GM23338 (cell line): ENCODE results near the gene RELB. TPM values are rescaled to one million over a fixed set of nuclear protein-coding genes. Genes with fewer than 3 reads are reported as not detected.

Source experiments
- ATAC-seq: fragments of 200-7000 bp; cut with Tn5 transposase; 3 replicates; pipeline ENCODE4 v1.9.1; 2020
- DNase-seq: peaks from one replicate; pipeline ENCODE4 v3.0.0-alpha.2; 2015; ENCODE audit warnings: low spot score
- H2AFZ ChIP-seq: fragments of 200-600 bp; sonication (generic); 2 replicates; pipeline ENCODE4 v1.8.0; 2016; ENCODE audit warnings: antibody characterized with exemption, mild to moderate bottlenecking, moderate library complexity
- H3F3A ChIP-seq: fragments of 200-600 bp; sonication (generic); replicated peaks from 2 replicates; pipeline ENCODE4 v1.8.0; 2017; ENCODE audit warnings: antibody characterized with exemption, mixed run types, low read depth
- H3K27ac ChIP-seq: fragments of 200-600 bp; sonication (generic); 2 replicates; pipeline ENCODE4 v1.6.1; 2016; ENCODE audit warnings: low read depth
- H3K27me3 ChIP-seq: fragments of 200-600 bp; sonication (generic); 2 replicates; pipeline ENCODE4 v1.8.0; 2016; ENCODE audit warnings: mild to moderate bottlenecking, mixed run types, moderate library complexity; ENCODE audit not compliant: insufficient read depth
- H3K36me3 ChIP-seq: fragments of 200-600 bp; sonication (generic); 2 replicates; pipeline ENCODE4 v1.8.0; 2016; ENCODE audit warnings: mild to moderate bottlenecking; ENCODE audit not compliant: insufficient read depth
- H3K4me1 ChIP-seq: fragments of 200-600 bp; sonication (generic); 2 replicates; pipeline ENCODE4 v1.8.0; 2016; ENCODE audit warnings: mild to moderate bottlenecking, moderate library complexity; ENCODE audit not compliant: insufficient read depth
- H3K4me2 ChIP-seq: fragments of 200-600 bp; sonication (generic); 2 replicates; pipeline ENCODE4 v1.7.1; 2017; ENCODE audit warnings: mixed run types
- H3K4me3 ChIP-seq: fragments of 200-600 bp; sonication (generic); 2 replicates; pipeline ENCODE4 v1.6.1; 2016; ENCODE audit warnings: mixed run types
- H3K79me2 ChIP-seq: fragments of 200-600 bp; sonication (generic); replicated peaks from 2 replicates; pipeline ENCODE4 v1.8.0; 2017; ENCODE audit warnings: mild to moderate bottlenecking; ENCODE audit not compliant: insufficient read depth
- H3K9me2 ChIP-seq: fragments of 200-600 bp; sonication (generic); 2 replicates; pipeline ENCODE4 v1.8.0; 2017; ENCODE audit not compliant: insufficient read depth
- H4K20me1 ChIP-seq: fragments of 200-600 bp; sonication (generic); replicated peaks from 2 replicates; pipeline ENCODE4 v1.8.0; 2017; ENCODE audit warnings: mild to moderate bottlenecking; ENCODE audit not compliant: insufficient read depth
- H3K27ac Mint-ChIP-seq: 2 replicates; pipeline ENCODE4 v1.8.0; 2020; ENCODE audit warnings: inconsistent platforms, mild to moderate bottlenecking, moderate library complexity, mixed read lengths
- H3K27me3 Mint-ChIP-seq: 3 replicates; pipeline ENCODE4 v1.8.0; 2022; ENCODE audit warnings: low read depth, mild to moderate bottlenecking, moderate library complexity, mixed read lengths, inconsistent platforms; ENCODE audit not compliant: insufficient read depth, poor library complexity
- H3K36me3 Mint-ChIP-seq: 3 replicates; pipeline ENCODE4 v1.8.0; 2021; ENCODE audit warnings: low read depth, mild to moderate bottlenecking, inconsistent platforms, moderate library complexity, mixed read lengths
- H3K4me1 Mint-ChIP-seq: 3 replicates; pipeline ENCODE4 v1.8.0; 2020; ENCODE audit warnings: mild to moderate bottlenecking, inconsistent platforms, mixed read lengths
- H3K4me3 Mint-ChIP-seq: 3 replicates; pipeline ENCODE4 v1.8.0; 2021; ENCODE audit warnings: moderate library complexity, mild to moderate bottlenecking, inconsistent platforms, mixed read lengths
- H3K9me3 Mint-ChIP-seq: 3 replicates; pipeline ENCODE4 v1.8.0; 2020; ENCODE audit warnings: moderate library complexity, mild to moderate bottlenecking, inconsistent platforms, mixed read lengths
- CREB1 ChIP-seq: fragments of 250-450 bp; sonication (Bioruptor Pico); IDR thresholded peaks from 2 replicates; pipeline ENCODE4 v1.5.0; 2020; ENCODE audit warnings: low read depth, mild to moderate bottlenecking, moderate library complexity
- ETS1 ChIP-seq: IDR thresholded peaks from 2 replicates; pipeline ENCODE4 v1.6.1; 2016; ENCODE audit warnings: antibody characterized with exemption
- EZH2 ChIP-seq: fragments of 200-600 bp; sonication (generic); IDR thresholded peaks from one replicate; pipeline ENCODE4 v1.8.0; 2017; ENCODE audit warnings: antibody characterized with exemption, mild to moderate bottlenecking, low read depth; ENCODE audit not compliant: unreplicated experiment
- EZH2phosphoT487 ChIP-seq: fragments of 200-600 bp; sonication (generic); IDR thresholded peaks from one replicate; pipeline ENCODE4 v1.8.1; 2018; ENCODE audit warnings: antibody characterized with exemption; ENCODE audit not compliant: unreplicated experiment
- JUNB ChIP-seq: IDR thresholded peaks from one replicate; pipeline ENCODE4 v1.6.1; 2016; ENCODE audit warnings: antibody characterized with exemption; ENCODE audit not compliant: unreplicated experiment
- POLR2AphosphoS5 ChIP-seq: IDR thresholded peaks from 2 replicates; pipeline ENCODE4 v1.6.1; 2016; ENCODE audit warnings: antibody characterized with exemption, low read depth
- REST ChIP-seq: IDR thresholded peaks from one replicate; pipeline ENCODE4 v1.6.1; 2018; ENCODE audit warnings: antibody characterized with exemption; ENCODE audit not compliant: unreplicated experiment
- STAT1 ChIP-seq: IDR thresholded peaks from one replicate; pipeline ENCODE4 v1.6.1; 2016; ENCODE audit warnings: antibody characterized with exemption; ENCODE audit not compliant: unreplicated experiment
- ZNF114 ChIP-seq: fragments of 250-450 bp; sonication (Bioruptor Pico); IDR thresholded peaks from 2 replicates; pipeline ENCODE4 v1.5.0; 2020; ENCODE audit warnings: mild to moderate bottlenecking, moderate library complexity
- ZNF331 ChIP-seq: fragments of 250-450 bp; sonication (Bioruptor Pico); IDR thresholded peaks from 2 replicates; pipeline ENCODE4 v1.5.0; 2020; ENCODE audit warnings: low read depth, mild to moderate bottlenecking, moderate library complexity
- polyA plus RNA-seq: library from polyadenylated mRNA; unstranded; fragments of >200 nt; fragmentation: Nextera tagmentation; extraction: Ambion mirVana; gene quantifications from 2 replicates; pipeline ENCODE4 v1.2.1, GENCODE V29; 2016
- total RNA-seq: library from RNA; depleted of rRNA; stranded (reverse); fragments of >200 nt; shearing (Covaris generic); gene quantifications from 2 replicates; pipeline ENCODE4 v1.2.3, GENCODE V29; 2014

Gene RELB
- total and polyA plus RNA-seq, 2 experiments from 2014 or later, result 7.9 to 13.1 TPM

GRCh38 chr19:45009625-45010255, 8.5 kb downstream of the RELB start:
- Histone ChIP-seq H3K79me2 (no peaks in the 10 kb centered on the region), H3K27ac (no peak overlapping the region), H4K20me1 (no peaks in the 10 kb centered on the region), H2AFZ (no peak overlapping the region), H3K9me2 (no peaks in the 10 kb centered on the region), H3K27me3 (no peaks in the 10 kb centered on the region), H3K36me3 (no peaks in the 10 kb centered on the region), H3F3A (0 out of 2 replicates have a peak, but pooled peaks cover 2% of the 10 kb centered on the region), H3K4me3 (no peak overlapping the region), H3K4me2 (no peak overlapping the region), H3K4me1 (no peaks in the 10 kb centered on the region)
- no peak for TF ChIP-seq REST
- no peak for TF ChIP-seq JUNB
- TF ChIP-seq EZH2, result no peak
- no peak for TF ChIP-seq STAT1
- no peak for TF ChIP-seq POLR2AphosphoS5
- Mint-ChIP-seq H3K9me3 (no peaks in the 10 kb centered on the region), H3K36me3 (peaks cover 4% of the 10 kb centered on the region; the same call in 1 of the 3 replicates), H3K4me1 (no peaks in the 10 kb centered on the region), H3K27me3 (peaks cover 3% of the 10 kb centered on the region), H3K4me3 (no peak overlapping the region), H3K27ac (no peak overlapping the region)
- DNase-seq (no peak), ATAC-seq (no peak)

GRCh38 chr19:45010306-45010705, 9.0 kb downstream of the RELB start:
- no peak overlapping the region for H3K27ac Mint-ChIP-seq
- H3K4me2 ChIP-seq, result no peak overlapping the region
- no peak for TF ChIP-seq CREB1 (CRISPR knock-in tag)
- no peak for TF ChIP-seq ETS1
- no peak for TF ChIP-seq EZH2
- TF ChIP-seq ZNF114 (CRISPR knock-in tag), result no peak
- no peak for TF ChIP-seq EZH2phosphoT487
- TF ChIP-seq POLR2AphosphoS5, result no peak
- no peak for TF ChIP-seq ZNF331 (CRISPR knock-in tag)
- no peaks in the 10 kb centered on the region for H3K9me2 ChIP-seq
- peaks cover 3% of the 10 kb centered on the region for H3K27me3 Mint-ChIP-seq
- no peak overlapping the region for H2AFZ ChIP-seq
- no peaks in the 10 kb centered on the region for H3K4me1 Mint-ChIP-seq
- no peaks in the 10 kb centered on the region for H3K79me2 ChIP-seq
- H3K9me3 Mint-ChIP-seq, result no peaks in the 10 kb centered on the region
- H3F3A ChIP-seq, result 0 out of 2 replicates have a peak, but pooled peaks cover 2% of the 10 kb centered on the region
- no peaks in the 10 kb centered on the region for H3K27me3 ChIP-seq
- DNase-seq (no peak), ATAC-seq (no peak)
- no peak overlapping the region for H3K4me3 ChIP-seq
- no peaks in the 10 kb centered on the region for H4K20me1 ChIP-seq
- H3K36me3 ChIP-seq, result no peaks in the 10 kb centered on the region
- H3K27ac ChIP-seq, result no peak overlapping the region
- H3K36me3 Mint-ChIP-seq, result peaks cover 4% of the 10 kb centered on the region; the same call in 1 of the 3 replicates
- H3K4me3 Mint-ChIP-seq, result no peak overlapping the region
- no peaks in the 10 kb centered on the region for H3K4me1 ChIP-seq
